Suppressor macrophage treated with lipopolysaccharide for 4 hours (primary cell): ENCODE results near the gene AACS.
A peak's percentile ranks its signal among the peaks of the same experiment; 100 is the strongest.
"Not testable (repeated sequence)": the region's sequence is repeated elsewhere in the genome, so short reads cannot be mapped to it uniquely, and the experiment has no call there.

Experiments
- DNase-seq: peaks from one replicate; pipeline ENCODE4 v3.0.0-alpha.2; 2020

AACS gene

GRCh38 chr12:125061229-125061628 lies 4.0 kb upstream of the AACS start:
- no peak for DNase-seq

DNA sequence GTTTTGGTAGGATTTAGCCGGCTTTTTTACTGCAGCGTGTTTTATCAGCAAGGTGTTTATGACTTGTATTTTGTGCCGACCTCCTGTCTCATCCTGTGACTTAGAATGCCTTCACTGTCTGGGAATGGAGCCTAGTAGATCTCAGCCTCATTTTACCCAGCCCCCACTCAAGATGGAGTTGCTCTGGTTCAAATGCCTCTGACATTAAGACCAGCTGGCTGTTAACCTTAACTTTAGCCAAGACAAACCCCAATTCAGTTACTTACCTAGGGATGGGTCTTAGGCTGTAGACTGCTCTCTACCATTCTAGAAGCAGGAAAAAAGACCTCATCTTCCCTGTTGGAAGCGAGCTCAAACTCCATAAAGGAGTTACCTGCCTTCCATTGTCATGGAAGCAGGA lies 1.7 kb upstream of the AACS start:
- not testable (repeated sequence) for DNase-seq

GRCh38 chr12:125064492-125064891 lies 743 bp upstream of the AACS start:
- DNase-seq, result no peak

DNA sequence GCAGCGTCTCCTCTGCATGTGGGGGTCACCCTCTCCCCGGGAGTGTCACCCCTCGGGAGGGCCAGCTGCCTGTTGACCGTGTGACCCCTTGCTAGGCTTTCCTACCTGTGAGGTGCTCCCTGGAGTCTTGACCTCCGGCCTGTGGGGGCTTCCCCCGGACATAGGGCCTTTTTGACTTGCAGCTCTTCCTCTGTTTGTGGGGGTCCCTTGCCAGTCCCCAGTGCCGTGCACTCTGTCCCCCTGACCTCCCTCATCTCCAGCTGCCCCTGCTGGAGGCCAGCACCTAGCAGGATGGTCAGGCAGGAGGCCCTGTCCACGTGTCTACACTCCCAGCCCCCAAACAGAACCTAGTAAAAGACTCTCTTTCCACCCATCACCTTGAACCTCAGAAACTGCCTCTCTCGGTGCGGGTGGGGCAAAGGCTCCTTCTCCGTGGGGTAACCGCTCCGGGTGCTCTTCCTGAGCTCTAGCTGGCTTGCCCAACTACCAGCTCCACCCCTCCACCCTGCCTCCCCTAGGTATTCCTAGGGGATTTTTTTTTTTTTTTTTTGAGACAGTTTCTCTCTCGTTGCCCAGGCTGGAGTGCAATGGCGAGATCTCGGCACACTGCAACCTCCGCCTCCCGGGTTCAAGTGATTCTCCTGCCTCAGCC lies 810 bp downstream of the AACS start:
- no peak for DNase-seq

DNA sequence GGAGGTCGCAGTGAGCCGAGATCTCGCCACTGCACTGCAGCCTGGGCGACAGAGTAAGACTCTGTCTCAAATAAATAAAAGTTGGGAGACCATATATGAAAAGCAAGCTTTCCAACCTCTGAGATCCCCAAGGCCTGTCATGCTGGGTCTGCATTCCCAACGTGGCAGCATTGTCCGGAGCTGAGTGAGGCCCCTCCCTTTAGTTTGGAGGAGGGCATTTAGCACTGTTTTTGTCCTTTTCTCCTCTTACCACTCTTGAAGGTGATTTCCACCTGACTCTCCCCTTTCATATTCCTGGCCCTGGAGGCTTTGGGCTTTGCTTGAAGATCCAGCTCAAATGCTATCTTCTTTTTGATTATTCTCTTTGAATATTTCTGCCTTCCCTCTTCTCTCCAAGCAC lies 3.2 kb downstream of the AACS start:
- DNase-seq, result no peak

DNA sequence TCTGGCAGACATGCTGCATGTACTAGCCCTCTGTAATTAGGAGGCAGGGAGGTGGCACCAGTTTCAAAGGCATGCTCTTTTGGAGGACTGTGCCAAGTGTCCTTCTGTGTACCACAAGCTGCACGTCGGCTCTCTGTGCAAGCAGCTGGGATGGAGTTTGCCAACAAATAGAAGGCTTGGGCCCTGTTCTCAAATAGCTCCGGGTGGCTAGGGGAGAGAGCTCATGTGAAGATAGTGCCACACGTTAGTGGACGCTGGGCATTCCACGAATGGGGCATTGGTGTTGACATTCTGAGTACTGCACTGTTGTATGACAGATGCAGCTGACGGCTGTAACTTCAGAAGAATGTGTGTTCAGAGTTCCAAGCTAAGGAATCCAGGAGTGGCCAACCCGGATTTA lies 4.4 kb downstream of the AACS start:
- DNase-seq, result no peak

DNA sequence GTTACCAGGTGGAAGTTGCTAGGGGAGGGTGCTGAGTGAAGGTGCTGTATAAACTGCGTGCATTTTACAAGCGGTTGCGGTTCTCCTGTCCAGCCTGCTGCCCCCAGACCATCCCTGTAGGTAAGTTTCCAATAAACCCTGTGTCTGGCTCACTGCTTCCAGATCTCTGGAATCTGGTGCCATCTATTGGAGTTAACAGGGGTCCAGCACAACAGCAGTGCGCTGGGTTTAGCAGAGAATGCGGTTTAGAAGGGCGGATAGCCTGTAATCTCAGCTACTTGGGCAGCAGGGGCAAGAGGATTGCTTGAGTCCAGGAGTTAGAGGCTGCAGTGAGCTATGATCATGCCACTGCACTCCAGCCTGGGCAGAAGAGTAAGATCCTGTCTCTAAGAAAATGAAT lies 4.9 kb downstream of the AACS start:
- no peak for DNase-seq

DNA sequence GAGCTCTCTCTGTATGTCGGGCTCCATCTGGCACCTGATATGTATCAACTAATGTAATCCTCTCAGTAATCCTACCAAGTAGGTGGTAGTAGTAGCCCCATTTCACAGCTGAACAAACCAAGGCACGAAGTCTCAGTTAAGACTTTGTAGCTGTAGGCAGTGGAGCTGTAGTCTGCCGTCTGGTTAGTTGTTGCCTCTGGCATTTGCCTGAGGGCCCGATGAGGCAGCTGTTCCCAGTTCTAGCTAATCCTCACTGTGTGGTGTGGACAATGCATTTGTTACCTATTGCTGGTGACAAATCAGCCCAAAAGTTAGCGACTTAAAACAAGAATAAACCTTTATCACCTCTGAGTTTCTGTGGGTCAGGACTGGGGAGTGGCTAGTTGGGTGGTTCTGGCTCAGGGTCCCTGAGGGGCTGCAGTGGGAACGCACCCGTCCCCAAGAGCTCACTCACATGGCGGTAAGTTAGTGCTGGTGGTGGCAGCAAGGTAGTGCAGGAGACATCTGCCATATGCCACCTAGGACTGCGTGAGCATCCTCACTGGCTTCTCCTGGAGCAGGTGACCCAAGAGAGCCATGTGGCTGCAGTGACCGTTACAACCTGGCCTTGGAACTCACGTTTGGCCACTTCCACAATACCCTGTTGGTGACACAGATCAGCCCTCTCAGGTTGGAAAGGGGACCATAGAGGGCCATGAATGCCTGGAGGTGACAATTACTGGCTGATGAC lies 5.6 kb downstream of the AACS start:
- no peak for DNase-seq

- no peak for DNase-seq
Measured at GRCh38 chr12:125071456-125071855, 6.2 kb downstream of the AACS start.

DNA sequence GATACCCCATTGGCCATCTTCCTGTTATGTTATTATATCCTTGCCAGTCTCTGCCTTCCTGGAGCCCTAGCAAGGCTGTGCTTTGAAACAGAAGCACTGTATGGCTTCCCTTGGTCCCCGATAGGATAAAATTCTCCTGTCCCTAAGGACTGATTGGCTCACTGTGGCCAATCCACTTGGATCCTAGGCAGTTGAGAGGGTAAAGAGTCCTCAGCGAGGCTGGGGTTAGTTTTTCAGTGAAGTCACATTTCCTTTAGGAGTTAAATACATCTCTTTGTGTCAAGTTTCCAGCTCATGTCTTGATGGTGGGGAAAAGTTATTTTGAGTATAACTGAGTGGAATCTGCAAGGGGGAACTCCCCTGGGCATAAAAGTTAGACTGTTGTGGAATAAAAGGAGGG lies 7.3 kb downstream of the AACS start:
- no peak for DNase-seq

- not testable (repeated sequence) for DNase-seq
Measured at GRCh38 chr12:125074294-125074693, 9.1 kb downstream of the AACS start.

DNA sequence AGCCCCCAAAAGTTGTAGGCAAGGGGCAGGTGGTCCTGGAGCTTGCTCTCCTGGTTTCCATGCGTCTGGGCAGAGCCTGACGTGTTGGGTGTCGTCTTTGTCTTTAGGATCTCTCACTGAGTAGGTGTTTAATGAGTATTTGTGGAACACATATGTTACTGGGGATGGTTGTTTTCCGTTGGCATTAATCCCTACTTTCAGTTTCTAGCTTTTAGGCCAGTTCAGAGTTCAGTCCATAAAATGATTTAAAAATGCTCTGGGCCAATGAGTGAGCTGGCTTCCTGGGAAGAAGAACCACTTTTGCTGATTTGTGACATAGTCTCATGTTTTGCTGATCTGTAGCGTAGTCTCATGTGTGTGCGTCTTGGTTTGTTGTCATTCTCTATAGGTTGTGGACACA lies 10.9 kb downstream of the AACS start:
- no peak for DNase-seq

- no peak for DNase-seq
Measured at GRCh38 chr12:125079084-125079483, 13.8 kb downstream of the AACS start.

GRCh38 chr12:125079648-125080645 lies 14.7 kb downstream of the AACS start:
- DNase-seq, result peak; percentile 44

- no peak for DNase-seq
Measured at GRCh38 chr12:125081427-125081826, 16.2 kb downstream of the AACS start.

GRCh38 chr12:125083072-125083471 lies 17.8 kb downstream of the AACS start:
- DNase-seq, result peak; percentile 11

DNA sequence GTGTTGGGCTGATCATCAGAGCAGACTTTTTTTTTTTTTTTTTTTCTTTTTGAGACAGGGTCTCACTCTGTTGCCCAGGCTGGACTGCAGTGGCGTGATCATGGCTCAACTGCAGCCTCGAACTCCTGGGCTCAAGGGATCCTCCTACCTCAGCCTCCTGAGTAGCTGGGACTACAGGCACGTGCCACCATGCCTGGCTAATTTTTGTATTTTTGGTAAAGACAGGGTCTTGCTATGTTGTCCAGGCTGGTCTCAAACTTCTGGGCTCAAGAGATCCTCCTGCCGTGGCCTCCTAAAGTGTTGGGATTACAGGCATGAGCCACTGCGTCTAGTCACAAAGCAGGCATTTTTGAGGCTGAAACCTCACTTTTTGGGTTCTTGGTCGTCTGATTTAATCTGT lies 23.0 kb downstream of the AACS start:
- not testable (repeated sequence) for DNase-seq

GRCh38 chr12:125089083-125089482 lies 23.8 kb downstream of the AACS start:
- no peak for DNase-seq

- DNase-seq, result no peak
Measured at GRCh38 chr12:125089626-125090025, 24.4 kb downstream of the AACS start.

GRCh38 chr12:125090437-125090836 lies 25.2 kb downstream of the AACS start:
- DNase-seq, result no peak

- DNase-seq, result no peak
Measured at GRCh38 chr12:125091401-125091800, 26.2 kb downstream of the AACS start.

GRCh38 chr12:125092108-125092871 lies 27.1 kb downstream of the AACS start:
- DNase-seq, result no peak
